ENCODE results near the gene BCR. TPM values are rescaled to one million over a fixed set of nuclear protein-coding genes. Genes with fewer than 3 reads are reported as not detected.

Gene BCR
- total and polyA plus RNA-seq, 2 donors from 2014 or later, result 45.0 to 97.7 TPM

DNA sequence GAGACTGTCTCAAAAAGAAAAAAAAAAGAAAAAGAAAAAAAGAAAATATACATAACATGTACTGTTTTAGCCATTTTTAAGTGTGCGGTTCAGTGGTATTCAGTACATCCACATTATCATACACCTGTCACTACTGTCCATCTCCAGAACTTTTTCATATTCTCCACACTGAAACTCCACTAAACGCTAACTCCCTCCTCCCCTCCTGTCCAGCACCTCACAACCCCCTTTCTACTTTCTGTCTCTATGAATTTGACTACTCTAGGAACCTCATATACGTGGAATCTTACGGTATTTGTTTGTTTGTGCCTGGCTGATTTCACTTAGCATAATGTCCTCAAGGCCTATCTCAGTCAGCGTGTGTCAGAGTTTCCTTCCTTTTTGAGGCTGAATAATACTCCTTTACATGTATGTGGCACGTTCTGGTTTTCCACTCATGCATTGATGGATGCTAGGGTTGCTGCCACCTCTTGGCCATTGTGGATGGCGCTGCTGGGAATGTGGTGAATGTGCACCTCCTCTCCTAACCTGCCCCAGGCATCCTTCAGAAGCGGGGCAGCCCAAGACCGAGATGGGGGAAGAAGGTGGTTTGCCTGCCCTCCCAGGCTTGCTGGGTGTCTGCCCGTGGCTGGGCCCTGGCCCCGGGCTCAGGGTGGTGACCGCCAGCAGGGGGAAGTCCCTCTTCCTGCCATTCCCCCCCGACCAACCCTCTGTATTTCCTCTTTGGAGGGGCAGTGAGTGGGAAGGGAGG lies 60.5 kb downstream of the BCR start:
- Histone ChIP-seq H3K4me3 (ENCODE audit: low read length in 3 of 3) (no peak overlapping the region), H3K9ac (ENCODE audit: low read length in 3 of 3) (no peak overlapping the region), H3K27ac (ENCODE audit: low read depth in 2 of 2, low read length in 2 of 2) (peak overlapping the region in 1 of 2 donors; percentile 27), H3K27me3 (ENCODE audit: control insufficient read depth, insufficient read depth, low read length) (no peaks in the 10 kb centered on the region), H3K36me3 (ENCODE audit: control insufficient read depth in 2 of 3, insufficient read depth in 3 of 3, low read length in 3 of 3) (no peaks in the 10 kb centered on the region), H3K4me1 (ENCODE audit: control insufficient read depth in 2 of 3, insufficient read depth in 2 of 3, low read depth in 1 of 3, low read length in 3 of 3) (peaks cover 3 to 31% (median 28%) of the 10 kb centered on the region in 3 donors), H3K9me3 (ENCODE audit: control insufficient read depth in 2 of 3, insufficient read depth in 1 of 3, low read length in 3 of 3) (no peaks in the 10 kb centered on the region)
- no peak for FAIRE-seq
- DNase-seq, result no peak
- intact Hi-C loops (cut with DNase I), result no loop called here
- TF ChIP-seq CTCF (IDR thresholded peaks at IDR 0.05; ENCODE audit: borderline replicate concordance, extremely low read depth, insufficient read depth), result peak; percentile 43

DNA sequence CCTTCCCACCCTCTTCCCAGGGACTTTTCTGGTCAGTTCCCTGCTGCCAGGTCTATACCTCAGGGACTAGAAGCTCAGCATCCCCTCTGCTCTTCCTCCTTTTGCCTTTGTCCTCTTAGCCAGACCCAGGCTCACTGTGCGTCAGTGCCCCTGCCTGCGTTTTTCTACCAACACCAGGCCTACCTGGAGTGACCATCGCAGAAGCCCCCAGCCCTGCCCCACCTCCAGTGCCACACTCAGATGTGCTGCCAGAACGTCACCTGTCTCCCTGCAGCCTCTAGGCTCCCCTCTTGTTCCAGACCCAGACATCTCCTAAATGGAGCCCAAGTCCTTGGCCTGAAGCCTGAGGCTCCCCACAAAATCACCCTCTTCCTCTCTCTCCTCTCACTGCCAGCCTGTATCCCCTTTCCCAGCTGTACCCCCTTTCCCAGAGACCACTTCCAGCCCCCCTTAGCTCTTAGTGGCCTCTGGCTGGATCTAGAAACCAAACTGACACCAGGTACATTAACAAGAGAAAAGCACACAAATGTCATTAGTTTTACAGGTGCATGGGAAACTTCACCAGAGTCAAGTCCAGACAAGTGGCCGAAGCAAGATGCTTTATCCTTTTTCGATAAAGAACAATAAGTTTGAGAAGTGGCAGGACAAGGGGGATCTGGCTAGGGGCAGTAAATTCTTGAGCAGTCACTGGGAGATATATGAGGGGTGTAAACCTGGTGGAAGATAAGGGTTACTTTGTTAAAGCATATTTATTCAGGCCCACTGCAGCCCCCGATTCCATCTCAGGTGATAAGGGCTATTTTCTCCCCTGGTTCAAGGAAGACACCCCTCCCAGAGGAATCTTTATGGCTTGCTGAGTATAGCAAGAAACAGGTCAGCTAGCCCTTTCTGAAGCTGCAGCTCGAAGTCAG lies 61.5 kb downstream of the BCR start:
- Histone ChIP-seq H3K9me3 (ENCODE audit: control insufficient read depth in 2 of 3, insufficient read depth in 1 of 3, low read length in 3 of 3) (no peaks in the 10 kb centered on the region), H3K4me1 (ENCODE audit: control insufficient read depth in 2 of 3, insufficient read depth in 2 of 3, low read depth in 1 of 3, low read length in 3 of 3) (peaks cover 3 to 27% (median 25%) of the 10 kb centered on the region in 3 donors), H3K27ac (ENCODE audit: low read depth in 2 of 2, low read length in 2 of 2) (no peak overlapping the region), H3K36me3 (ENCODE audit: control insufficient read depth in 2 of 3, insufficient read depth in 3 of 3, low read length in 3 of 3) (no peaks in the 10 kb centered on the region), H3K9ac (ENCODE audit: low read length in 3 of 3) (no peak overlapping the region), H3K27me3 (ENCODE audit: control insufficient read depth, insufficient read depth, low read length) (no peaks in the 10 kb centered on the region), H3K4me3 (ENCODE audit: low read length in 3 of 3) (no peak overlapping the region)
- no peak for DNase-seq
- TF ChIP-seq CTCF (IDR thresholded peaks at IDR 0.05; ENCODE audit: borderline replicate concordance, extremely low read depth, insufficient read depth), result no peak
- intact Hi-C loops (cut with DNase I), result no loop called here
- FAIRE-seq, result no peak

DNA sequence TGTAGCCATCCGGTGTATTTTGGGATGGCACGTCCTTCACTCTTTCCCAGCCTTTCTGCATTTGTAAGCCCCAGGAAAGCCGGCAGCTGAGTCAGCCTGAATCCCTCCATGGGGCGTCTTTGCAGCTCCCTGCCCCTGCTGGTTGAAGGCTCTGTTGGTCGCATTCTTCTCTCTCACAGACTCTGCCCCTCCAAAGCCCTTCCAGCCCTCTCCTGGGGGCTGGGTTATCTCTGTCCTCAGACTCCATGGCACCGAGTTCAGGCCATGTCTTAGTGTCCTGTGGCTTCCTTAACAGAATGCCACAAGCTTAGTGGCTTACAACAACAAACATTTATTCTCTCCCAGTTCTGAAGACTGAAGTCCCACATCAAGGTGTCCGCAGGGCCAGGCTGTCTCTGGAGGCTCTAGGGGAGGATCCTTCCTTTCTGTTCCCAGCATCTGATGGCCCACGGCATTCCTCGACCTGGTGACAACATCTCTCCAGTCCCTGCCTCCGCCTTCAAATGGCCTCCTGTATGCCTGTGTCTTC lies 62.2 kb downstream of the BCR start:
- Histone ChIP-seq H3K4me3 (ENCODE audit: low read length in 3 of 3) (no peak overlapping the region), H3K9me3 (ENCODE audit: control insufficient read depth in 2 of 3, insufficient read depth in 1 of 3, low read length in 3 of 3) (no peaks in the 10 kb centered on the region), H3K36me3 (ENCODE audit: control insufficient read depth in 2 of 3, insufficient read depth in 3 of 3, low read length in 3 of 3) (no peaks in the 10 kb centered on the region), H3K4me1 (ENCODE audit: control insufficient read depth in 2 of 3, insufficient read depth in 2 of 3, low read depth in 1 of 3, low read length in 3 of 3) (peaks cover 3 to 27% (median 22%) of the 10 kb centered on the region in 3 donors), H3K9ac (ENCODE audit: low read length in 3 of 3) (no peak overlapping the region), H3K27me3 (ENCODE audit: control insufficient read depth, insufficient read depth, low read length) (no peaks in the 10 kb centered on the region), H3K27ac (ENCODE audit: low read depth in 2 of 2, low read length in 2 of 2) (no peak overlapping the region)
- TF ChIP-seq CTCF (IDR thresholded peaks at IDR 0.05; ENCODE audit: borderline replicate concordance, extremely low read depth, insufficient read depth), result no peak
- no peak for FAIRE-seq
- DNase-seq, result no peak
- intact Hi-C loops (cut with DNase I), result no loop called here
